ENCODE results near the gene TSPOAP1. TPM values are rescaled to one million over a fixed set of nuclear protein-coding genes. Genes with fewer than 3 reads are reported as not detected.

TSPOAP1 gene
- total and polyA plus RNA-seq, 10 of the 15 experiments (the other 5 are each of a cell fraction or from before 2014, with no cell fraction given), result 0.58 to 16.4 (median 4.2) TPM; not detected in 1

DNA sequence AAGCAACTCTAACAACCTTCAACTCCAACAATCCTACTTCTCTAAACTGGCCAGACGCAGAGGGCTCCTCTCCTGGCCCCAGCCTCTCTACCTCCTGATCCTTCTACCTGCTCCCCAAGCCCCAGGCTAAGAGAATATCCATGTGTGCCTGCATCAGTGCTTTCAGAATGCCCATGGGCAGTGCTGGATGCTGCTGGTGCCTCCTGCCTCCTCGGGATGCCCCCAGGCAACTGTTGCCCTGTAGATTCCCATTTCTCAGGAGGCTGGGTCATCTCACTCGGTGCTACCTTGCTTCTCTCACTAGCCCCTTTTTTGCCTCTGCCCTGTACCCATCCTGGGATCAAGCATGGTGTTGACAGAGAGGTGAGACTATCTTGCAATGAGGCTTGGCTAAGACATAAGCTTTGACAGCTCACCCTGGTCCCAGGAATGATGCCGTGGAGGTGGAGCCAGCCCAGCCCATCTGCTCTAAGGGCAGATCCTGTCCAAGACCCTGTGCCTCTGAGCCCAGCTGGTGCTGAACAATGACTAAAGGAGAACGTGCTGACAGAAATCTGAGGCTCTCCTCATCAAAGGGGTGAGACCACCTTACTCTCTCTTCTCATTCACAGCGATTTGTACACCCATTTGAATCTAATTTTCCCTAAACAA is 42.8 kb upstream of the TSPOAP1 start (continued):
- TF ChIP-seq RELB (IDR thresholded peaks at IDR 0.05; ENCODE audit: low read depth), result no peak
- TF ChIP-seq LARP7 (IDR thresholded peaks at IDR 0.05), result no peak
- TF ChIP-seq BCL3 (IDR thresholded peaks at IDR 0.05; ENCODE audit: borderline replicate concordance, insufficient read depth, low read depth, low read length, poor library complexity, severe bottlenecking), result no peak
- no peak for TF ChIP-seq MEF2A (IDR thresholded peaks at IDR 0.05; ENCODE audit: insufficient read depth, low read depth, low read length)
- TF ChIP-seq NRF1 (conservative IDR thresholded peaks at IDR 0.05; ENCODE audit: low read depth, low read length), result no peak
- no peak for TF ChIP-seq RCOR1 (conservative IDR thresholded peaks at IDR 0.05; ENCODE audit: low read depth, low read length)
- TF ChIP-seq ZSCAN29 (IDR thresholded peaks at IDR 0.05), result no peak
- no peak for TF ChIP-seq GATAD2B (conservative IDR thresholded peaks at IDR 0.05; ENCODE audit: low read depth)
- TF ChIP-seq CREB1 (IDR thresholded peaks at IDR 0.05; ENCODE audit: low read depth), result no peak

DNA sequence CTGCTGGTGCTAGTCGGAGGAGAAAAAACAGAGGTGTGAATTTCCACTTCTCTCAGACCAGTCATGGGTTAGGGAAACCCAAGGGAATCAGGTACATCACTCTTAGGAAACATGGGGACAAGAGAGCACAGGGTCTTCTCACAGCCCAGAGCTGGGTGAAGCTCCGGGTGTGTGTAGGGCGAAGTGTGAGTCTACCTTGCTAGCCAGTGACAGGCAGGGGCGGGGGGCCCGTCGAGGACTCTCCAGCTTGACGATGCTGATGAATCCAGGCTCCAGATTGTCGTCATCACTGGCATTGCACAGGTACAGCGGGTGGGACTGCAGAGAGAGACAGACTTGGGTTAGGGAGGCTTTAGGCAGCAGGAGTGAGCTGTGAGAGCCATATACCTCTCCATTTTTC is 42.1 kb upstream of the TSPOAP1 start:
- BruUV-seq (replicated peaks), result no TSS peak
- CTCF ChIA-PET, result interaction anchor here (2.0 kb wide), 1 partner anchor 53 kb away, joined by 7 read pairs; no protein-coding TSS in a partner anchor
- WGBS (ENCODE audit: insufficient coverage, insufficient replicate concordance, low lambda C conversion rate, missing lambda C conversion rate), result 70% methylated on average over 9 of the region's 9 CpGs
- DNase-seq (ENCODE audit: low read depth, low spot score), result no peak
- RAD21 ChIA-PET (ENCODE audit: unreplicated experiment), result no interaction called here
- no peak for ATAC-seq
- H3K9ac ChIP-seq (ENCODE audit: control insufficient read depth, insufficient read depth, low read length), result no peak overlapping the region
- no peaks in the 10 kb centered on the region for H3K4me1 ChIP-seq (ENCODE audit: control insufficient read depth, insufficient read depth, low read length)
- FAIRE-seq, result no peak
- in situ Hi-C loops (cut with MboI), result no loop called here
- SMC1A ChIA-PET (ENCODE audit: uncharacterized antibody, unreplicated experiment), result interaction anchor here (4.8 kb wide), 1 partner anchor 13 kb away, joined by 22 read pairs; no protein-coding TSS in a partner anchor
- no peaks in the 10 kb centered on the region for H3K79me2 ChIP-seq (ENCODE audit: control insufficient read depth, insufficient read depth, low read length)
- H3K27ac ChIP-seq (ENCODE audit: control insufficient read depth, insufficient read depth), result no peak overlapping the region
- H3K4me3 ChIP-seq, result no peak overlapping the region
- H3K27me3 ChIP-seq (replicated peaks in 1 of 2; ENCODE audit: control insufficient read depth in 2 of 2, insufficient read depth in 2 of 2, low read length in 1 of 2), result no peaks in the 10 kb centered on the region
- POLR2A ChIA-PET, result no interaction called here
- H3K9me3 ChIP-seq (replicated peaks; ENCODE audit: control insufficient read depth, insufficient read depth, low read length), result no peaks in the 10 kb centered on the region
- H2AFZ ChIP-seq (ENCODE audit: control insufficient read depth, low read depth, low read length), result no peak overlapping the region
- no peak overlapping the region for H3K4me2 ChIP-seq (ENCODE audit: control insufficient read depth, insufficient read depth)
- H4K20me1 ChIP-seq (ENCODE audit: control insufficient read depth, insufficient read depth), result no peaks in the 10 kb centered on the region
- intact Hi-C loops (cut with micrococcal nuclease; ENCODE audit: unreplicated experiment), result no loop called here
- H3K36me3 ChIP-seq (ENCODE audit: control insufficient read depth in 2 of 2, insufficient read depth in 2 of 2, low read length in 1 of 2), result peaks cover 0 to 11% of the 10 kb centered on the region in 2 experiments; a peak in 2 of 4 replicates
- TF ChIP-seq SMAD5 (IDR thresholded peaks at IDR 0.05; ENCODE audit: low read depth) (no peak), PML (IDR thresholded peaks at IDR 0.05; ENCODE audit: low read length) (no peak), POLR2AphosphoS5 (IDR thresholded peaks at IDR 0.05; ENCODE audit: low read length) (no peak), PAX8 (IDR thresholded peaks at IDR 0.05) (no peak), CUX1 (IDR thresholded peaks at IDR 0.05; ENCODE audit: insufficient replicate concordance, low read depth, low read length) (no peak), CREB1 (IDR thresholded peaks at IDR 0.05; ENCODE audit: low read depth) (no peak)

Data from GM12878 (cell line).